PC-3 (cell line): ENCODE data around the gene PDCL3.

ENCODE experiments used
- CTCF ChIP-seq: fragments of 300-600 bp; sonication (generic); conservative IDR thresholded peaks from 2 replicates; pipeline ENCODE4 v1.5.1; 2017; ENCODE audit warnings: antibody characterized with exemption, low read depth, mild to moderate bottlenecking, low read length
- EZH2 ChIP-seq: fragments of 300-600 bp; sonication (generic); IDR thresholded peaks from one replicate; pipeline ENCODE4 v1.6.1; 2017; ENCODE audit warnings: antibody characterized with exemption, mild to moderate bottlenecking, low read length; ENCODE audit not compliant: unreplicated experiment
- EZH2phosphoT487 ChIP-seq: fragments of 300-600 bp; sonication (generic); IDR thresholded peaks from 2 replicates; pipeline ENCODE4 v1.6.1; 2018; ENCODE audit warnings: mild to moderate bottlenecking, antibody characterized with exemption, low read length, borderline replicate concordance

GRCh38 chr2:100603414-100603813 is 40.6 kb downstream of the PDCL3 start:
- no peak for TF ChIP-seq CTCF
- TF ChIP-seq EZH2phosphoT487 = no peak
- no peak for TF ChIP-seq EZH2
